ENCODE data around the gene ZMYM5.
A peak's percentile ranks its signal among the peaks of the same experiment; 100 is the strongest.
"Not testable (repeated sequence)": the region's sequence is repeated elsewhere in the genome, so short reads cannot be mapped to it uniquely, and the experiment has no call there.

ZMYM5 gene

DNA sequence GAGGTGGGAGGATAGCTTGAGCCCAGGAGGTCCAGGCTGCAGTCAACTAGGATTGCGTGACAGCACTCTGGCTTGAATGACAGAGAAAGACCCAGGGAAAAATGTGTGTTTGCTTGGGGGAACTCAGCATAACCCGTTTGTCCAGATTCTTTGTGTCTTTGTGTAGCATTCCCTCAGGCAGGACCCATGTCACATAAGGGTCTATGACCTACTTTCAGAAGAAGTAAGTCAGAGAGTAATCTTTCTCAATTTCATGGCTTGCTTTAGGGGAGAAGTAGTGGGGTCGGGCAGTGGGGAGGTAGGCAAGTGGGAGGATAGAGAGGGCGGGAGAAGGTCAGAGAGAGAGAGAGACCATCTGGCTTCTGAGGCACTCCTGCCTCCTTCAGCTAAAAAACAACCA is 68.8 kb downstream of the ZMYM5 start:
- no peak overlapping the region for H2AFZ ChIP-seq (ENCODE audit: insufficient read depth, low read length, poor library complexity)
- H3K18ac ChIP-seq (ENCODE audit: low read length): no peak overlapping the region
- H3K23ac ChIP-seq (ENCODE audit: low read length): no peak overlapping the region
- H3K27ac ChIP-seq (ENCODE audit: low read depth, low read length): peak overlapping the region; percentile 91
- no CpG with 5 or more reads among the region's 4 CpGs for WGBS (ENCODE audit: extremely low coverage, insufficient coverage, insufficient read length)
- H2AK5ac ChIP-seq (ENCODE audit: low read length): no peak overlapping the region
- H3K79me2 ChIP-seq (ENCODE audit: control insufficient read depth, insufficient read depth, low read length, poor library complexity): peaks cover 3% of the 10 kb centered on the region
- no peak overlapping the region for H2BK120ac ChIP-seq (ENCODE audit: insufficient read depth, low read length, poor library complexity)
- no peak overlapping the region for H2BK12ac ChIP-seq (ENCODE audit: low read length)
- no peaks in the 10 kb centered on the region for H3K9me3 ChIP-seq (ENCODE audit: insufficient read depth, low read depth, low read length)
- H4K8ac ChIP-seq (ENCODE audit: low read depth, low read length): no peak overlapping the region
- no peak overlapping the region for H3K4ac ChIP-seq (ENCODE audit: low read depth, low read length)
- H4K91ac ChIP-seq (ENCODE audit: low read depth, low read length): peak overlapping the region; percentile 49
- peak overlapping the region; percentile 89 for H2BK5ac ChIP-seq (ENCODE audit: low read depth, low read length, poor library complexity)
- H3K14ac ChIP-seq (ENCODE audit: low read length): peak overlapping the region; percentile 68
- no peaks in the 10 kb centered on the region for H3K36me3 ChIP-seq (ENCODE audit: control insufficient read depth in 1 of 2, insufficient read depth in 2 of 2, low read length in 2 of 2)
- no peak overlapping the region for H3K4me3 ChIP-seq (ENCODE audit: low read depth, low read length)
- H4K12ac ChIP-seq (ENCODE audit: low read depth, low read length): no peak overlapping the region
- H3K27me3 ChIP-seq (ENCODE audit: insufficient read depth, low read length): no peaks in the 10 kb centered on the region
- DNase-seq: peak; percentile 99 to 100
- H3K4me1 ChIP-seq (ENCODE audit: control insufficient read depth in 1 of 2, insufficient read depth in 2 of 2, low read length in 2 of 2): peaks cover 8 to 9% of the 10 kb centered on the region in 2 experiments
- H3K4me2 ChIP-seq (ENCODE audit: low read length): peak overlapping the region; percentile 66
- peaks cover 23% of the 10 kb centered on the region for H3K79me1 ChIP-seq (ENCODE audit: low read length)
- no peak overlapping the region for H3K9ac ChIP-seq (ENCODE audit: low read length)

DNA sequence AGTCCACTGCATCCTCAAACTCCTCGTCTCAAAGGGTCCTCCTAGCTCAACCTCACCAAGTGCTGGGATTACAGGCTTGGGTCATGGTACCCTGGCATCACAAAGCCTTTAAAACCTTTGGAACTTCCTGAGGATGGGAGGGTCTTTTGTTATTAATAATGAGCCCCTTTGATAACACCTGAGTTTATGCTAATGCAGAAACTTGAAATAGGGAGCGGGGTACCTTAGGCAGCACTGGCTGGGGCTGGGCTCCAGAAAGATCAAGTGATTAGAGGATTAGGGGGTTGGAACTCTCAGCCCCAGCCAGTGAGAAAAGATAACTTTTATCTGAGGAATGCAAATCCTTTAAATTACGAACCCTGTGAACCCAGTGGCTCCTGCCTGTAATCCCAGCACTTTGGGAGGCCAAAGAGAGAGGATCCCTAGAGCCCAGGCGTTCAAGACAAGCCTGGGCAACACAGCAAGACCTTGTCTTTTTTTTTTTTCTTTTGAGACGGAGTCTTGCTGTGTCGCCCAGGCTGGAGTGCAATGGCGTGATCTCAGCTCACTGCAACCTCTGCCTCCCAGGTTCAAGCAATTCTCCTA is 71.4 kb downstream of the ZMYM5 start:
- Histone ChIP-seq H3K23ac (ENCODE audit: low read length) (no peak overlapping the region), H3K9ac (ENCODE audit: low read length) (no peak overlapping the region), H3K4me1 (ENCODE audit: control insufficient read depth in 1 of 2, insufficient read depth in 2 of 2, low read length in 2 of 2) (peaks cover 8 to 9% of the 10 kb centered on the region in 2 experiments), H3K18ac (ENCODE audit: low read length) (no peak overlapping the region), H4K91ac (ENCODE audit: low read depth, low read length) (peak overlapping the region; percentile 47), H3K27ac (ENCODE audit: low read depth, low read length) (peak overlapping the region; percentile 46), H3K27me3 (ENCODE audit: insufficient read depth, low read length) (no peaks in the 10 kb centered on the region), H2BK120ac (ENCODE audit: insufficient read depth, low read length, poor library complexity) (peak overlapping the region; percentile 33), H4K12ac (ENCODE audit: low read depth, low read length) (no peak overlapping the region), H2AFZ (ENCODE audit: insufficient read depth, low read length, poor library complexity) (no peak overlapping the region), H2BK5ac (ENCODE audit: low read depth, low read length, poor library complexity) (peak overlapping the region; percentile 79), H3K79me1 (ENCODE audit: low read length) (peaks cover 21% of the 10 kb centered on the region), H2BK12ac (ENCODE audit: low read length) (peak overlapping the region; percentile 82), H2AK5ac (ENCODE audit: low read length) (no peak overlapping the region), H3K9me3 (ENCODE audit: insufficient read depth, low read depth, low read length) (no peaks in the 10 kb centered on the region), H3K4me3 (ENCODE audit: low read depth, low read length) (no peak overlapping the region), H3K79me2 (ENCODE audit: control insufficient read depth, insufficient read depth, low read length, poor library complexity) (peaks cover 3% of the 10 kb centered on the region), H3K4ac (ENCODE audit: low read depth, low read length) (no peak overlapping the region), H3K4me2 (ENCODE audit: low read length) (no peak overlapping the region), H3K14ac (ENCODE audit: low read length) (no peak overlapping the region), H3K36me3 (ENCODE audit: control insufficient read depth in 1 of 2, insufficient read depth in 2 of 2, low read length in 2 of 2) (no peaks in the 10 kb centered on the region), H4K8ac (ENCODE audit: low read depth, low read length) (no peak overlapping the region)
- no peak for DNase-seq
- WGBS (ENCODE audit: extremely low coverage, insufficient coverage, insufficient read length): no CpG with 5 or more reads among the region's 7 CpGs

DNA sequence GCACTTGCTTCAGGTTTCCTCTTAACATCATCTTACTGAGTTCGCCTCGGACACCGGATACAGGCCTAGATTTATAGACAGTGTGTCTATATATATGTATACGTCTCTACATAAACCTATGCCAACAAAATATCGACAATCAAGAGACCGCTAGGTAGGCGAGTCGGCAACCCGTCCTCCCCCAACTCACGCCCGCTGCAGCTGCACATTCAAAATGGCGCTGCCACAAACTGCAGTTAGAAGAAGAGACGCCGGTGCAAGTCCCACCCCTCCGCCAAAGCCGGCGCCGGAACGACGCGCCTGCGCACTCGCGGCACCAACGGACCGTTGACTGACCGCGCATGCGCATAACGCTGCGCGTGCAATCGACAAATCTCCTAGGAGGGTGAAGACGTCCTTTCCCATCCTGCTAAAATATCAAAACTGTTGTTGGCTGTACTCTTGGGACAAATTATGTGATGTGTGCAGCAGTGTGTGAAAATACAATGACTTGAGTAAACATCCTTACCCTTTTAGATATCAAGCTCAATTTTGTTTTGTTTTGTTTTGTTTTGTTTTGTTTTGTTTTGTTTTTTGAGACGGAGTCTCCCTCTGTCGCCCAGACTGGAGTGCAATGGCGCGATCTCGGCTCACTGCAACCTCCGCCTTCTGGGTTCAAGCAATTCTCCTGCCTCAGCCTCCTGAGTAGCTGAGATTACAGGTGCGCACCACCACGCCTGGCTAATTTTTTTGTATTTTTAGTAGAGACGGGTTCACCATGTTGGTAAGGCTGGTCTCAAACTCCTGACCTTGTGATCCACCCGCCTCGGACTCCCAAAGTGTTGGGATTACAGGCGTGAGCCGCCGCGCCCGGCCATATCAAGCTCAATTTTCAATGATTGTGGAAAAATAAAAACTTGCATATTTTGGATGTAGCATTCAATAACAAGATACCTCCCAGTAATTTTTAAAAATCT is 80.4 kb downstream of the ZMYM5 start, which contains the start of gene PSPC1:
PSPC1 (minus strand) TSS at position 219 of the 956 bp plus-strand sequence; CDS start at position 31, 188 bp downstream.
- Histone ChIP-seq H2AK5ac (ENCODE audit: low read length) (peak within 1 kb of the TSS; percentile 55), H3K79me2 (ENCODE audit: control insufficient read depth, insufficient read depth, low read length, poor library complexity) (peaks cover 14% of the 10 kb centered on the region), H2BK5ac (ENCODE audit: low read depth, low read length, poor library complexity) (peak within 1 kb of the TSS; percentile 70), H2BK12ac (ENCODE audit: low read length) (peak within 1 kb of the TSS; percentile 12), H3K27ac (ENCODE audit: low read depth, low read length) (peak within 1 kb of the TSS; percentile 92), H3K4me2 (ENCODE audit: low read length) (peak within 1 kb of the TSS; percentile 66), H3K14ac (ENCODE audit: low read length) (peak within 1 kb of the TSS; percentile 94), H2BK120ac (ENCODE audit: insufficient read depth, low read length, poor library complexity) (peak within 1 kb of the TSS; percentile 84), H4K91ac (ENCODE audit: low read depth, low read length) (peak within 1 kb of the TSS; percentile 88), H4K12ac (ENCODE audit: low read depth, low read length) (peak within 1 kb of the TSS; percentile 73), H3K9ac (ENCODE audit: low read length) (peak within 1 kb of the TSS; percentile 90), H4K8ac (ENCODE audit: low read depth, low read length) (peak within 1 kb of the TSS; percentile 73), H3K4ac (ENCODE audit: low read depth, low read length) (peak within 1 kb of the TSS; percentile 99), H3K4me3 (ENCODE audit: low read depth, low read length) (peak within 1 kb of the TSS; percentile 95), H3K18ac (ENCODE audit: low read length) (peak within 1 kb of the TSS; percentile 95), H2AFZ (ENCODE audit: insufficient read depth, low read length, poor library complexity) (peak within 1 kb of the TSS; percentile 5), H3K79me1 (ENCODE audit: low read length) (peaks cover 12% of the 10 kb centered on the region)
- H3K9me3 ChIP-seq (ENCODE audit: insufficient read depth, low read depth, low read length); H3K4me1 ChIP-seq (ENCODE audit: control insufficient read depth in 1 of 2, insufficient read depth in 2 of 2, low read length in 2 of 2); H3K23ac ChIP-seq (ENCODE audit: low read length); H3K36me3 ChIP-seq (ENCODE audit: control insufficient read depth in 1 of 2, insufficient read depth in 2 of 2, low read length in 2 of 2); H3K27me3 ChIP-seq (ENCODE audit: insufficient read depth, low read length): not testable (repeated sequence)
- no CpG with 5 or more reads among the region's 50 CpGs for WGBS (ENCODE audit: extremely low coverage, insufficient coverage, insufficient read length)
- peak; percentile 97 to 99 for DNase-seq

DNA sequence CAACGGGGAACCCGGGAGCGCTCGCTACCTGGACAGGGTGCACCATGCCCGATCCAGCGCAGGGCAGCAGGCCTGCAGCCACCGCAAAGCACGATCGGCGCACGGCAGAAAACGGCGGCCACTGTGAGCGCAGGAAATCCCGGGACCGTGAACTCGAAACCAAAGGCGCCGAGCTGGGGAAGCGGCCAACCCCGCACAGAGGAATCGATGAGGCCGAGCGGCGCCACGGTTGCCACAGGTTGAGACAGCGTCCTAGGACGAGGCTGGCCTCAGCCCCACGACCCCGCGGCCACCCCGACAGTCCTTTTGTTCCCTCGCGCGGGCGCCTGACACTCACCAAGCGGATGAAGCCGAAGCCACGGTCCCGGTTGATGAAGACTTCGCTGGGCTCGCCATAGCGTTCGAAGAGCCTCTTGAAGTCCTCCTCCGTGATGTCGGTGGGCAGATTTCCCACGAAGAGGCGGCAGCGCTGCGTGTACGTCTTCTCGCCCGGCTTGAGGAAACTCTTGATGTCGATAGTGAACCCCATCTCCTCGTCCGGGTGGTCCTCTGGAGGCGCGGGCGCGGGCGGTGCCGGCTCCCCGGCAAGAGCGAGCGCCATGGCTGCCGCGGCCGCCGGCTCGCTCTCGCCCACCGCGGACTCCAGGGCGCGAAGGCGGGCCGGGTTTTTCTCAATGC is 81.3 kb downstream of the ZMYM5 start:
- Histone ChIP-seq H3K18ac (ENCODE audit: low read length) (peak overlapping the region; percentile 95), H3K79me2 (ENCODE audit: control insufficient read depth, insufficient read depth, low read length, poor library complexity) (peaks cover 18% of the 10 kb centered on the region), H2AFZ (ENCODE audit: insufficient read depth, low read length, poor library complexity) (peak overlapping the region; percentile 5), H2BK120ac (ENCODE audit: insufficient read depth, low read length, poor library complexity) (peak overlapping the region; percentile 84), H4K12ac (ENCODE audit: low read depth, low read length) (peak overlapping the region; percentile 73), H3K9me3 (ENCODE audit: insufficient read depth, low read depth, low read length) (no peaks in the 10 kb centered on the region), H3K14ac (ENCODE audit: low read length) (peak overlapping the region; percentile 94), H3K79me1 (ENCODE audit: low read length) (peaks cover 12% of the 10 kb centered on the region), H3K4me1 (ENCODE audit: control insufficient read depth in 1 of 2, insufficient read depth in 2 of 2, low read length in 2 of 2) (peaks cover 0 to 2% of the 10 kb centered on the region in 2 experiments), H3K27me3 (ENCODE audit: insufficient read depth, low read length) (no peaks in the 10 kb centered on the region), H4K8ac (ENCODE audit: low read depth, low read length) (peak overlapping the region; percentile 73), H2BK12ac (ENCODE audit: low read length) (peak overlapping the region; percentile 12), H3K23ac (ENCODE audit: low read length) (no peak overlapping the region), H3K9ac (ENCODE audit: low read length) (peak overlapping the region; percentile 90), H3K4ac (ENCODE audit: low read depth, low read length) (peak overlapping the region; percentile 99), H3K4me3 (ENCODE audit: low read depth, low read length) (peak overlapping the region; percentile 95), H3K4me2 (ENCODE audit: low read length) (peak overlapping the region; percentile 66), H2BK5ac (ENCODE audit: low read depth, low read length, poor library complexity) (peak overlapping the region; percentile 70), H3K27ac (ENCODE audit: low read depth, low read length) (peak overlapping the region; percentile 92), H2AK5ac (ENCODE audit: low read length) (peak overlapping the region; percentile 55), H4K91ac (ENCODE audit: low read depth, low read length) (peak overlapping the region; percentile 88), H3K36me3 (ENCODE audit: control insufficient read depth in 1 of 2, insufficient read depth in 2 of 2, low read length in 2 of 2) (peaks cover 5 to 7% of the 10 kb centered on the region in 2 experiments)
- peak; percentile 39 to 54 for DNase-seq
- no CpG with 5 or more reads among the region's 77 CpGs for WGBS (ENCODE audit: extremely low coverage, insufficient coverage, insufficient read length)
